ENCODE results near the gene TPSAB1.

Gene TPSAB1

DNA sequence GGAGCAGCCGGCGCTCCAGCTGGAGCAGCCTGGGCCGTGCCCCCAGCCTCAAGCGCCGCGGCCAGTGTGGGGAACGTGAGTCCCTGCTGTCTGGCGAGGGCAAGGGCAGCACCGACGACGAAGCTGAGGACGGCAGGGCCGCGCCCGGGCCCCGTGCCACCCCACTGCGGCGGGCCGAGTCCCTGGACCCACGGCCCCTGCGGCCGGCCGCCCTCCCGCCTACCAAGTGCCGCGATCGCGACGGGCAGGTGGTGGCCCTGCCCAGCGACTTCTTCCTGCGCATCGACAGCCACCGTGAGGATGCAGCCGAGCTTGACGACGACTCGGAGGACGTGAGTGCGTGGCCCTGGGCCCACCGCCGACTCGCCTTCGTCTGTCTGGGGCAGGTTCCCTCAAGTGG lies 31.4 kb upstream of the TPSAB1 start:
- no peak overlapping the region for H3K4me3 ChIP-seq (ENCODE audit: low read depth, low read length)

DNA sequence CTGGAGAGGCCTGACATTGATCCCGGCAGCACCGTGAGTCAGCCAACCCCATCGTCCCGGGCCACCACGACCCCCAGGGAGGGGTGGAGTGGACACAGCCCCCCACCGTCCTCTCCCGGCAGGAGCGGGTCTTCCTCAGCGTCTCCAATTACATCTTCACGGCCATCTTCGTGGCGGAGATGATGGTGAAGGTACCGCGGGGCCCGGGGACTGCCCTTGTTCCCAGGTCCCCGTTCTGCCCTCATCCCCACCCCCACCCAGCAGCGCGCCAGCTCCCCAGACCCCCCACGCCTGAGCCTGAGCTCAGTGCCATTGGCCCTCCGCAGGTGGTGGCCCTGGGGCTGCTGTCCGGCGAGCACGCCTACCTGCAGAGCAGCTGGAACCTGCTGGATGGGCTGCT lies 30.0 kb upstream of the TPSAB1 start:
- no peak overlapping the region for H3K4me3 ChIP-seq (ENCODE audit: low read depth, low read length)

DNA sequence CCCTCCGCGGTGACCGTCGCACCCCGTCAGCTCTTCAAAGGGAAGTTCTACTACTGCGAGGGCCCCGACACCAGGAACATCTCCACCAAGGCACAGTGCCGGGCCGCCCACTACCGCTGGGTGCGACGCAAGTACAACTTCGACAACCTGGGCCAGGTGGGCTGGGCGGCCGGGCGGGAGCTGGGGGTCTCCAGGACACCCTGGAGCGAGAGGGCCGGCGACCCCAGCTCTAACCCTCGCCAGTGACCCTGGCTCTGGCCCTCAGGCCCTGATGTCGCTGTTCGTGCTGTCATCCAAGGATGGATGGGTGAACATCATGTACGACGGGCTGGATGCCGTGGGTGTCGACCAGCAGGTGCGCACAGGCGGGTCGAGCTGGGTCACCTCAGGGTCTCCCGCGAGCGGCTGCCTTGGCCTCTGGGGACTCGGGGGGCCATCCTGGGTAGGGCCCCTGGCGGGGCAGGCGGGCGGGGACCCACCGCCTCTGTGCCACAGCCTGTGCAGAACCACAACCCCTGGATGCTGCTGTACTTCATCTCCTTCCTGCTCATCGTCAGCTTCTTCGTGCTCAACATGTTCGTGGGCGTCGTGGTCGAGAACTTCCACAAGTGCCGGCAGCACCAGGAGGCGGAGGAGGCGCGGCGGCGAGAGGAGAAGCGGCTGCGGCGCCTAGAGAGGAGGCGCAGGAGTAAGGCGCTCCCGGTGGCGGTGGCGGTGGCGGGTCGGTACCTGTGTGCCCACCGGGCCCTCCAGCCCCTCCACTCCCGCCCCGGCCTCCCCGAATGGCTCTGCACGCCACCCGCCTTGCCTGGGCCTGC lies 28.8 kb upstream of the TPSAB1 start:
- H3K4me3 ChIP-seq (ENCODE audit: low read depth, low read length): no peak overlapping the region

DNA sequence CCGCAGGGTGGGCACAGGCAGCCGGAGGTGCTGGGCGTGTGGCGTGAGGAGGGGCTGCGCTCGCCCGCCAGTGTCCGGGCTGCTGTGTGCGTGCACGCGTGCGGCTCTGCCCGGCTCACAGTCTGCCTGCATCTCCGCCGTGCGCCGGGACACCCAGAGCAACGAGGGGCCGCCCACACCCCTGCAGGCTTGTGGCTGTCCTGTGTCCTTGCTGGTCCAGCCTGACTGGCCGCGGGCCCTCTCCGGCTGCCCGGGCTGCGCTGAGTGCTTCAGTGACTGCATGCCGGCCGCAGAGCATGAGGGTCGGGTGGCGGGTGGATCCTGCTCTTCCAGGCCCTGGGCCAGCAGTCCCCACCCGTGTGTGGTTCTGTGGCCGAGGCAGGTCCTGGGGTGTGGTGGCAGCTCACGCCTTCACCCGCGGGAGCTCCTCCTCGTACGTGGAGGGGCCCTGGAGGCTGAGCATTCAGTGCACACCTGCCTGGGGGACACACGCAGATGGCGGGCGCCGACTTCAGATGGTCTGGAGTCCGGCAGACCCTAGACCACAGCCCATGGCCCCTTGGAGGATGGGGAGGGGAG lies 27.8 kb upstream of the TPSAB1 start:
- no peak overlapping the region for H3K4me3 ChIP-seq (ENCODE audit: low read depth, low read length)

DNA sequence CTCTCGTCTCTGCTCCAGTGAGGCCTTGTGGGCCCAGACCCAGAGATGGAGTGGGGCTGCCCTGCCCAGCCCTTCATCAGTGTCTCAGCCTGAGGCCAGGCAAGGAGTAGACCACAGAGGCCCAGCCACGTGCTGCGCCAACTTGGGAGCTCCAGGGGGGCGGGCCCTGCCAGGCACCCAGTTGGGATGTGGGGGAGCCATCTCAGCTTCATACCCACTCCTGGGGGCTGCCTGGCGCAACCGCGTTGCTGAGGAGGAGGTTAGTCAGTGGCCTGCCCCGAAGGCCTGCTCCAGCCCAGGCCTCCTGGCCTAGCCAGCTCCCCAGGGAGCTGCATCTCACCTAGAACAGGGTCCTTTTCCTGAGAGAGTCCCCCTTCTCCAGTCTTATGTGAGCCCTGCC lies 27.3 kb upstream of the TPSAB1 start:
- H3K4me3 ChIP-seq (ENCODE audit: low read depth, low read length): no peak overlapping the region

DNA sequence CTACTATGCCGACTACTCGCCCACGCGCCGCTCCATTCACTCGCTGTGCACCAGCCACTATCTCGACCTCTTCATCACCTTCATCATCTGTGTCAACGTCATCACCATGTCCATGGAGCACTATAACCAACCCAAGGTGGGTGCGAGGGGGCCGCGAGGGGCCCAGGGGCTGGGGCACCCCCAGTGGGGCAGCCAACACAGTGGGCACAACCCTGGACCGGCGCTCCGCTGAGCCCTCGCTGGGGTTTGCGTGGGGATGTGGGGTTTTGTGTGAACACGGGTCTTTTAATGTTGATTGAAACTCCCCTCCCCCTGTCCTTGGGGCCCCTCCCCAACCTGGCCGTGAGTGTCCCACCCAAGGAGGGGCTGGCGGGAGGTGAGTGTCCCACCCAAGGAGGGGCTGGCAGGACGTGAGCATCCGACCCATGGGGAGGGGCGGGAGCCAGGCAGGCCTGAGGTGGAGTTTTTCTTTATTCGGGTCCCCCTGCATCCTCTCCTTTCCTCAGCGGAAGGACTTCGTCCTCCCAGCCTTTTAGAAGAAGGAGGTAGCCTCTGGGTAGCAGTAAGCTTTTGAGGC lies 26.6 kb upstream of the TPSAB1 start:
- no peak overlapping the region for H3K4me3 ChIP-seq (ENCODE audit: low read depth, low read length)

DNA sequence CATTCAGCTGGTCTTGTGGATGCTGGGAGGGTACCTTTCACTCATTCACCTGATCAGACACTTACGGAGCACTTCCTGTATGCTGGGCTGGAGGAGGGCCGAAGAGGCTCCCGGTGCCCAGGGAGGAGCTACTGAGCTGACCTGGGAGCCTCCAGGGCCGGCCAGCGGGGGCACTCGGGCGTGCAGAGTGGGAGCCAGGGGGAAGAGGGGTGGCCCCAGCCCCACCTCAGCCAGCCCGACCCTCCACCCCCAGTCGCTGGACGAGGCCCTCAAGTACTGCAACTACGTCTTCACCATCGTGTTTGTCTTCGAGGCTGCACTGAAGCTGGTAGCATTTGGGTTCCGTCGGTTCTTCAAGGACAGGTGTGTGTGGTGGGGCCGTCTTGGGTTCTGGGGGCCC lies 25.8 kb upstream of the TPSAB1 start:
- no peak overlapping the region for H3K4me3 ChIP-seq (ENCODE audit: low read depth, low read length)

DNA sequence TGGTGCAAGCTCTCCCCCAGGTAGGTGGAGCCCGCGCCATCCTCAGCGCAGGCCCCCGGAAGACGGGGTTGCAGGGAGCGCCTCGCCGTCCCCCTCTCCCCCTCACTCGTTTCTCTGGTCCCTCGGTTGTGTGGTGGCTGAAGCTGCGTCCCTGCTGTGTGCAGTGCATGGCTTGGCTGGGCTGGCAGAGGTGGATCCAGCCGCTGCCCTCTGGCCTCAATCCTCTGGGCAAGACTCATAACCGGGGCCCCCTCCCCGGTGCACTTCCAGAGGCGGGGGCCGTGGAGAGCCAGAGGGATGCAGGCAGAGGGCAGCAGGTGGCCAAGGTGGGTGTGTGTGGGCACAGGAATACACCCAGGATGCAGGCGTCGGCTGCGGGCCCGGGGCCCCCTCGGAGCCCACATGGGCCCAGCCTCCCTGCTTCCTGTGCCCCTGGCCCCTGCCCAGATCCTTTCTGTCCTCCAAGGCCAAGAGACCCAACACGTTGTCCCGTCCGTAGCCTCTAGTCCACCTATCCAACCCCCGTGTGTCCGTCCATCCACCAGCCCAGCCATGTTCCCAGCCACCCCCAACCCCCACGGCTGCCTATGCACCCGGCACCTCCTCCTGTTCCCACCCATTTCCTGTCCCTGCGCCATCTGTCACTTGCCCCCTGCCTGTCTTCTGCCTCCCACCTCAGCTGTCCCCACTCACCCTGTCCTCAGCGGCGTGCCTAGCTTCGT lies 24.8 kb upstream of the TPSAB1 start:
- no peak overlapping the region for H3K4me3 ChIP-seq (ENCODE audit: low read depth, low read length)

DNA sequence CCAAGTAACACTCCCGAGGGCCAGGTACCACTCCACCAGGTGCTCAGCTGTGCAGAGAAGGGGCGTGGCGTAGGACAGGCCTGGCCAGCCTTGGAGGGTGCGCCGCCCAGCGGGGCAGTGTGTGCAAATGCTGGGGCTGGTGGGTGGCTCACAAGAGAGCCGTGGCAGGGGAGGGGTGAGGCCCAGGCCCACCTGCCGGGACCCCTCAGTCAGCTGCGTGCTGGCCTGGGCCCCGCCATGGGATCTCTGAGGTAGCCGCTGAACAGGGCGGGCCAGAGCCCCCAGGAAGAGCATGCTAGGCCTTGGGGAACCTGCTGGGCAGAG lies 24.2 kb upstream of the TPSAB1 start:
- no peak overlapping the region for H3K4me3 ChIP-seq (ENCODE audit: low read depth, low read length)

DNA sequence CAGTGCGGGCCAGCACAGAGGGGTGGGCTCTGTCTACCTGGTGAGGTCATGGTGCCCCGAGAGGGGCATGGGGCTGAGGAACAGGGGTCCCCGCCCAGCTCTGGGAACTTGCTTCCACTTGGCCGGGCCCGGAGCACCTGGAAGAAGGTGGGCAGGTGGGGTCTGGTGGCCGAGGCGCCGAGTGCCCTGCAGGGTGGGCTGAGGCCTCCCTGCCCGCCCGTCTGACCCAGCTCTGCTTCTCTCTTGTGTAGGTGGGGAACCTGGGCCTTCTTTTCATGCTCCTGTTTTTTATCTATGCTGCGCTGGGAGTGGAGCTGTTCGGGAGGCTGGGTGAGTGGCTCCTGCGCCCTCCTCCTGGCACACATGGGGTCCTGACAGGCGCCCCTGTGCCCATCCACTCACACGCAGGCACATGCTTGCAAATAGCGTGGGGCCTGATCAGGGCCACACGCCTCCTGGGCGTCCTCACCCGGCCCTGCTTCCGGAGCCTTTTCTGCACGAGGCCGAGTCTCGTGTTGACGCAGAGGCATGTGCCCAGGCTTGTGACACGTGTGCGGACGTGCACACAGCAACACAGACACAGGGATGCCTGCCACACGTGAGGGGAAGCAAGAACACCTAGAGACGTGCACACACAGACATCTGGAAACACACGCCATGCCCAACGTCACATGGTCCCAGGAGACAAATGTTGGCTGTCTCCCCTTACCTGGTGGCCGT lies 23.7 kb upstream of the TPSAB1 start:
- H3K4me3 ChIP-seq (ENCODE audit: low read depth, low read length): no peak overlapping the region

DNA sequence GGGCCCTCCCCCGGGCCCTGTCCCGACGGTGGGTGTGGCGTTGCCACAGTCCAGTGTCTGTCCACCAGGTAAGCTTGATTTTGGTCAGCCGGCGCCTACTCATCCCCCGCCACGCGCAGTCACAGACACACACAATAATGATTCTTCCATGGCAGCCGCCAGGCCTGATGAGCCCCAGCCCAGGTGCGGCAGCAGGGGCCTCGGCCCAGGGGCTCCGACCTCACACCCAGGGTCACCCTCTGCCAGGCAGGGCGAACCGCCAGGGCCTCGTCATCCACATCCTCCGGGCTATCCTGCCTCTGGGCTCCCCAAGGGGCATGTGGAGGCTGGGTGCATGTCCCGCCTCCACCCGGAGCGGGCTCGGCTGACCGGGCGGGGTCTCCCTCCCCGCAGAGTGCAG lies 23.0 kb upstream of the TPSAB1 start:
- no peak overlapping the region for H3K4me3 ChIP-seq (ENCODE audit: low read depth, low read length)

DNA sequence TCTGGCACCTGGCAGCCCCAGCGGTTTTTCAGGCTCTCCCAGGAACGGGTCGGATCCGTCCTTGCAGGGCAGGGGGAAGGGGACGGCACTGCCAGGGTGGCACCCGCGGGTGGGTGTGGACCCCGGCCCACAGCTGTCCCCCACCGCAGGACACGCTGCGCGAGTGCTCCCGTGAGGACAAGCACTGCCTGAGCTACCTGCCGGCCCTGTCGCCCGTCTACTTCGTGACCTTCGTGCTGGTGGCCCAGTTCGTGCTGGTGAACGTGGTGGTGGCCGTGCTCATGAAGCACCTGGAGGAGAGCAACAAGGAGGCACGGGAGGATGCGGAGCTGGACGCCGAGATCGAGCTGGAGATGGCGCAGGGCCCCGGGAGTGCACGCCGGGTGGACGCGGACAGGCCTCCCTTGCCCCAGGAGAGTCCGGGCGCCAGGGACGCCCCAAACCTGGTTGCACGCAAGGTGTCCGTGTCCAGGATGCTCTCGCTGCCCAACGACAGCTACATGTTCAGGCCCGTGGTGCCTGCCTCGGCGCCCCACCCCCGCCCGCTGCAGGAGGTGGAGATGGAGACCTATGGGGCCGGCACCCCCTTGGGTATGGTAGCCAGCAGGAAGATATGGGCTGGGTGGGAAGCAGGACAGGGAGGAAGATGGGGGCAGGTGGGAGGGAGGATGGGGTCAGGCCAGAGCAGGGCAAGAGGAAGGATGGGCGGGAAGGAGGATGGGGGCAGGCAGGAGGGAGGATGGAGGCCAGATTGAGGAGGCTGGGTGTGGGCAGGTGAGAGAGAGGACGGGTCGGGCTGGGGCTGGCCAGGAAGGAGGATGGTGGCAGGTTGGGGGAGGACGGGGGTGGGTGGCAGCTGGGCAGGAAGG lies 22.2 kb upstream of the TPSAB1 start:
- no peak overlapping the region for H3K4me3 ChIP-seq (ENCODE audit: low read depth, low read length)

DNA sequence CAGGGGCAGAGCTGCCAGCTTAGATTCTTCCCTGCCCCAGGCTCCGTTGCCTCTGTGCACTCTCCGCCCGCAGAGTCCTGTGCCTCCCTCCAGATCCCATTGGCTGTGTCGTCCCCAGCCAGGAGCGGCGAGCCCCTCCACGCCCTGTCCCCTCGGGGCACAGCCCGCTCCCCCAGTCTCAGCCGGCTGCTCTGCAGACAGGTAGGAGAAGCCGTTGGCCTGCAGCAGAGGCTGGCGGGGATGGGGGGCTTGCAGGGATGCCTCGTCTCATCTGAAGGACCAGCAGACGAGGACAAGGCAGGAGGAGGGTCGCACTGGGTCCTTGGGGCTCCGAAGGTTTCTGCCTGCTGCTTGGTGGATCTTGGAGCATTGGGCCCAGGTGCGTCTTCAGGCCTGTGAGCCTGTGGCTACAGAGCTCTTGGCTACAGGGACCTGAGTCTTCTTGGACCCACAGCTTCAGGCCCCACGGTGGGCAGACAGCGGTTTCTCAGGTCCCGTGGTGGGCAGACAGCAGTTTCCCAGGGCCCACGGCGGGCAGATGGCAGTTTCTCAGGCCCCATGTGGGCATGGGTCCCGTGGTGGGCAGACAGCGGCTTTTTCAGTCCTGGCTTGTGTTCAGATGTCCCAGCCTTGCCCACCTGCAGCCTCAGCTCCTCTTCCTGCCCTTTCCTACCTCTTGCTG lies 21.4 kb upstream of the TPSAB1 start:
- H3K4me3 ChIP-seq (ENCODE audit: low read depth, low read length): no peak overlapping the region

DNA sequence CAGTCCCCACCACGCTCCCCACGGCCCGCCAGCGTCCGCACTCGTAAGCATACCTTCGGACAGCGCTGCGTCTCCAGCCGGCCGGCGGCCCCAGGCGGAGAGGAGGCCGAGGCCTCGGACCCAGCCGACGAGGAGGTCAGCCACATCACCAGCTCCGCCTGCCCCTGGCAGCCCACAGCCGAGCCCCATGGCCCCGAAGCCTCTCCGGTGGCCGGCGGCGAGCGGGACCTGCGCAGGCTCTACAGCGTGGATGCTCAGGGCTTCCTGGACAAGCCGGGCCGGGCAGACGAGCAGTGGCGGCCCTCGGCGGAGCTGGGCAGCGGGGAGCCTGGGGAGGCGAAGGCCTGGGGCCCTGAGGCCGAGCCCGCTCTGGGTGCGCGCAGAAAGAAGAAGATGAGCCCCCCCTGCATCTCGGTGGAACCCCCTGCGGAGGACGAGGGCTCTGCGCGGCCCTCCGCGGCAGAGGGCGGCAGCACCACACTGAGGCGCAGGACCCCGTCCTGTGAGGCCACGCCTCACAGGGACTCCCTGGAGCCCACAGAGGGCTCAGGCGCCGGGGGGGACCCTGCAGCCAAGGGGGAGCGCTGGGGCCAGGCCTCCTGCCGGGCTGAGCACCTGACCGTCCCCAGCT lies 20.3 kb upstream of the TPSAB1 start:
- no peak overlapping the region for H3K4me3 ChIP-seq (ENCODE audit: low read depth, low read length)

DNA sequence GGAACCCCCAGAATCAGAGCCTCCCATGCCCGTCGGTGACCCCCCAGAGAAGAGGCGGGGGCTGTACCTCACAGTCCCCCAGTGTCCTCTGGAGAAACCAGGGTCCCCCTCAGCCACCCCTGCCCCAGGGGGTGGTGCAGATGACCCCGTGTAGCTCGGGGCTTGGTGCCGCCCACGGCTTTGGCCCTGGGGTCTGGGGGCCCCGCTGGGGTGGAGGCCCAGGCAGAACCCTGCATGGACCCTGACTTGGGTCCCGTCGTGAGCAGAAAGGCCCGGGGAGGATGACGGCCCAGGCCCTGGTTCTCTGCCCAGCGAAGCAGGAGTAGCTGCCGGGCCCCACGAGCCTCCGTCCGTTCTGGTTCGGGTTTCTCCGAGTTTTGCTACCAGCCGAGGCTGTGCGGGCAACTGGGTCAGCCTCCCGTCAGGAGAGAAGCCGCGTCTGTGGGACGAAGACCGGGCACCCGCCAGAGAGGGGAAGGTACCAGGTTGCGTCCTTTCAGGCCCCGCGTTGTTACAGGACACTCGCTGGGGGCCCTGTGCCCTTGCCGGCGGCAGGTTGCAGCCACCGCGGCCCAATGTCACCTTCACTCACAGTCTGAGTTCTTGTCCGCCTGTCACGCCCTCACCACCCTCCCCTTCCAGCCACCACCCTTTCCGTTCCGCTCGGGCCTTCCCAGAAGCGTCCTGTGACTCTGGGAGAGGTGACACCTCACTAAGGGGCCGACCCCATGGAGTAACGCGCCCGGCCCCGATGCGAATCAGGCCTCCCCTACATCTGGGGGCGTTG lies 19.5 kb upstream of the TPSAB1 start:
- H3K4me3 ChIP-seq (ENCODE audit: low read depth, low read length): no peak overlapping the region

DNA sequence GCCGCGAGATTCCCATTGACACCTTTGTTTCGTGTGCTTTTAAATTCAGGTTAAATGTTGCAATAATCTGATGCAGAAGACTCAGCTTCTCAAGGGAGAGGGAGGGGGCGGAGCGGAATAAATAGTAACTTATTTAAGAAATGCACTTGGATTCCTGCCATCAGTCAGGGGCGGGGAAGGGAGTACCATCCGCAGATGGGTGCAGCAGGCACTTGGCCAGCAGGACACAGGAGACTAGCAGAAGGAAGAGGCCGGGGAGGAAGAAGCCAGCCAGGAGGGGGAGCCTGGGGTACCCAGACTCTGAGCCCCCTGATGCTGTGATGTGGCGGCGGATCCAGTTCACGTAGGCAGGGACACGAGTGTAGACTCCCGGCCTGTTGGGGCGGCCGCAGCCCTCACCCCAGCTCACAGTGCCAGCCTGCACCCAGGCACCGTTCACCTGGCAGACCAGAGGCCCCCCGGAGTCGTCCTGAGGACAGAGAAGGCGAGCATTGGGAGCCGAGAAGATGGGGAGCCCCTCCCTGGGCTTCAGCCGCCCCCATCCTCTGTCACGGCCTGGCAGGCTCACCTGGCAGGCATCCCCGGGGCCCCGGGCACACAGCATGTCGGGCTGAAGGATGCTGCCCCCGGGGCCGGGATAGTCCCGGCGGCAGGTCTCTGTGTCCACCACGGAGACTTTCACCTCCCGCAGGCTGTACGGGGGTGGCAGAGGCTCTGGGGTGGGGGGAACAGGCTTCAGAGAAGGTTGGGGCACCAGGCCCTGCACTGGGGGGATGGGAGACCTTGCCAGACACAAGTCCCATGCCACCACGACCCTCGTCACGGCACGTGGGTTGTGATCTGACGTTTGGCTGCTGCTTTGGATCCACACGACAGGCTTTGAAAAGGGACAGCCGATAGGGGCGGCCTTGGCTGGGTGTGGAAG lies 18.6 kb upstream of the TPSAB1 start:
- no peak overlapping the region for H3K4me3 ChIP-seq (ENCODE audit: low read depth, low read length)

DNA sequence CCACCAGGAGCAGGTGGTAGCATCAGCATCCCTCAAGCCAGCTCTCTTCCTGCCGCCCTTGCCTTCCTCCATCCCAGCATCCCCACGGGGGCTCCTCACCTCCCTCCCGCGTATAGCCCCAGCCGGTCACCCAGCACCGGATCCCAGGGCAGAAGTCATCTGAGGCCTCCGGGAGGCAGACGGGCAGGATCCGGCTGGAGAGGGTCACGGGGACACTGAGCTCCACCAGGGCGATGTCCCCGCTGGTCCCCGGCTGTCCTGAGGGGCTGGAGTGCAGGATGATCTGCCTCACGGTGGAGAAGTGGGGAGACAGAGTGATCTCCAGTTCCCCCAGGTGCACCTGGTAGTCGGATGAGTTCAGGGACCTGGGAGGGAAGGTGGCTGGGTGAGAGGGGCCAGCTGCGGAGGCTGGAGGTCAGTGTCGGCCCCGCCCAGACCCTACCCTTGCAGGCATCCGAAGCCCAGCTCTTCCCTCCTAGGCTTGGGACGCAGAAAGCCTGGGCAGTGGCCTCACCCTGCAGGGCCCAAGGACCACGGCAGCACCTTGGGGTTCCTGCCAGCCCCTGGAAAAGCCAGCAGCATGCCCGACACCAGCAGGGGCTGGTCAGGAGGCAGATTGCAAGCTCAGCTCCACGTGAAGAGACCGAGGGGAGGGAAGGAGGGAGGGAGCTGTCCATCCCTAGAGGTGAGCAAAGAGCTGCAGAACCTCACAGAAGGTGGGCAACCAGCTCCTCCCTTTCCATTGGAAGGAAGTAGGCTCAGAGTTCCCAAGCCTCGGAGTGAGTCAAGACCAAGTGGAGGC lies 17.8 kb upstream of the TPSAB1 start:
- no peak overlapping the region for H3K4me3 ChIP-seq (ENCODE audit: low read depth, low read length)

Measured in iPS-11a (cell line).